ENCODE results near the gene TTLL8.

- TF ChIP-seq, protein P1, sequence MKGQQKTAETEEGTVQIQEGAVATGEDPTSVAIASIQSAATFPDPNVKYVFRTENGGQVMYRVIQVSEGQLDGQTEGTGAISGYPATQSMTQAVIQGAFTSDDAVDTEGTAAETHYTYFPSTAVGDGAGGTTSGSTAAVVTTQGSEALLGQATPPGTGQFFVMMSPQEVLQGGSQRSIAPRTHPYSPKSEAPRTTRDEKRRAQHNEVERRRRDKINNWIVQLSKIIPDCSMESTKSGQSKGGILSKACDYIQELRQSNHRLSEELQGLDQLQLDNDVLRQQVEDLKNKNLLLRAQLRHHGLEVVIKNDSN (IDR thresholded peaks at IDR 0.05; ENCODE audit: borderline replicate concordance, low read depth) = no peak
- no peak for TF ChIP-seq EZH2phosphoT487 (IDR thresholded peaks at IDR 0.05; ENCODE audit: borderline replicate concordance, low read depth)
- TF ChIP-seq EP300 (IDR thresholded peaks at IDR 0.05; ENCODE audit: borderline replicate concordance in 1 of 2, low read depth in 1 of 2, low read length in 1 of 2) = no peak
- no peak for TF ChIP-seq SIN3A (IDR thresholded peaks at IDR 0.05; ENCODE audit: borderline replicate concordance, low read depth, low read length)
- no peak for TF ChIP-seq NRF1 (IDR thresholded peaks at IDR 0.05; ENCODE audit: low read depth, low read length)
- TF ChIP-seq CTCF (IDR thresholded peaks at IDR 0.05) = no peak
- TF ChIP-seq RCOR1 (IDR thresholded peaks at IDR 0.05; ENCODE audit: low read length) = no peak
- no peak for TF ChIP-seq REST (IDR thresholded peaks at IDR 0.05; ENCODE audit: low read depth, low read length)
- no peak for TF ChIP-seq RFX5 (IDR thresholded peaks at IDR 0.05; ENCODE audit: low read length)
- no peak for TF ChIP-seq POLR2AphosphoS5 (IDR thresholded peaks at IDR 0.05; ENCODE audit: low read depth, low read length)
- no peak for TF ChIP-seq ELF1 (IDR thresholded peaks at IDR 0.05)
Measured at GRCh38 chr22:49999946-50000586, 58.0 kb downstream of the TTLL8 start.
